ENCODE results near the gene AP1S1. TPM values are rescaled to one million over a fixed set of nuclear protein-coding genes. Genes with fewer than 3 reads are reported as not detected.

Gene AP1S1
- total and polyA plus RNA-seq, 9 of the 15 experiments (the other 6 are each of a cell fraction or from before 2014, with no cell fraction given): 4.4 to 149 (median 89.4) TPM

DNA sequence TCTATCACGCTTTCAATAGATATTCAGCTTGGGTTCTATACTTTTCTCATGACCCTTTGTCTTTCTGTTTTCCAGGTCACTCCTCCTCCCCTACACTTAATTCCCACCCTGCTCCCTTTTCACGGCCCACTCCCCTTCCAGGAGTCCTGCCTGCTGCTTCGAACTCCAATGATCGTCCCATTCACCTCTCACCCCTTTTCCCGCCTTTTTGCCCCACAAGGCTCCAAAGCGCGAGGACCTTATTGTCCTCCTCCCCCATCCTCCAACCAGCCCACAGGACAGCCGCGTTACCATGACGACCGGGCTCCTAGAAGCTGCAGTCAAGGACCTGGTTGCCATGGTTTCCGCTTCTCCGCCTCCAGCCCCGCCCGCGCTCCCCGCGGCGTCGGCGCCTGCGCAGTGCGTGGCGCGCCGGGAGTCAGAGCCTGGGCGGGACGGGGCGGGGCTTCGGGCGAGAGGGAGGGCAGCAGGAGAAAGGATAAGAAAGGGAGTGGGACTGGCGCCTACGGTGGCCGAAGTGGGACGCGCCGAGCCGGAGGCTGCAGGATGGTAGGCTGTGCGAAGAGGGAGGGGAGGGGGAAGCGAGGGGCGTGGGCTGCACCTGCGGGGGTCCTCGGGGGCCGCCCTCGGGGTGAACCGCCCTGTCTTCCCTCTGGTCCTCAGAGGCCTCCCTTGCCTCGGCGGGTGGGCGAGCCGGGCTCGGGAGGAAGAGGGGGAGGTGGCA, at the start of gene AP1S1 (continued):
- TF ChIP-seq CREB3L1 (IDR thresholded peaks at IDR 0.05; ENCODE audit: borderline replicate concordance, low read depth): no peak
- no peak for TF ChIP-seq ZNF431 (CRISPR knock-in tag; IDR thresholded peaks at IDR 0.05)
- TF ChIP-seq, protein P1, sequence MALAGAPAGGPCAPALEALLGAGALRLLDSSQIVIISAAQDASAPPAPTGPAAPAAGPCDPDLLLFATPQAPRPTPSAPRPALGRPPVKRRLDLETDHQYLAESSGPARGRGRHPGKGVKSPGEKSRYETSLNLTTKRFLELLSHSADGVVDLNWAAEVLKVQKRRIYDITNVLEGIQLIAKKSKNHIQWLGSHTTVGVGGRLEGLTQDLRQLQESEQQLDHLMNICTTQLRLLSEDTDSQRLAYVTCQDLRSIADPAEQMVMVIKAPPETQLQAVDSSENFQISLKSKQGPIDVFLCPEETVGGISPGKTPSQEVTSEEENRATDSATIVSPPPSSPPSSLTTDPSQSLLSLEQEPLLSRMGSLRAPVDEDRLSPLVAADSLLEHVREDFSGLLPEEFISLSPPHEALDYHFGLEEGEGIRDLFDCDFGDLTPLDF (CRISPR knock-in tag; IDR thresholded peaks at IDR 0.05): peak; percentile 89
- no peak for TF ChIP-seq GABPB2 (CRISPR knock-in tag; conservative IDR thresholded peaks at IDR 0.05)
- TF ChIP-seq, protein P2, sequence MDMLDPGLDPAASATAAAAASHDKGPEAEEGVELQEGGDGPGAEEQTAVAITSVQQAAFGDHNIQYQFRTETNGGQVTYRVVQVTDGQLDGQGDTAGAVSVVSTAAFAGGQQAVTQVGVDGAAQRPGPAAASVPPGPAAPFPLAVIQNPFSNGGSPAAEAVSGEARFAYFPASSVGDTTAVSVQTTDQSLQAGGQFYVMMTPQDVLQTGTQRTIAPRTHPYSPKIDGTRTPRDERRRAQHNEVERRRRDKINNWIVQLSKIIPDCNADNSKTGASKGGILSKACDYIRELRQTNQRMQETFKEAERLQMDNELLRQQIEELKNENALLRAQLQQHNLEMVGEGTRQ (CRISPR knock-in tag; IDR thresholded peaks at IDR 0.05): no peak
- TF ChIP-seq CHD4 (IDR thresholded peaks at IDR 0.05; ENCODE audit: insufficient read depth, insufficient replicate concordance, low read depth, low read length, poor library complexity, severe bottlenecking): no peak
- peak; percentile 96 for TF ChIP-seq RB1 (IDR thresholded peaks at IDR 0.05; ENCODE audit: low read depth)
- TF ChIP-seq IFI16 (CRISPR knock-in tag; IDR thresholded peaks at IDR 0.05): no peak
- no peak for TF ChIP-seq HDAC3 (IDR thresholded peaks at IDR 0.05; ENCODE audit: borderline replicate concordance, partially characterized antibody)
- peak; percentile 92; the same call in 1 of the 2 replicates for TF ChIP-seq MYNN (IDR thresholded peaks at IDR 0.05)
- no peak for TF ChIP-seq MYNN (CRISPR knock-in tag; IDR thresholded peaks at IDR 0.05)
- TF ChIP-seq RAD51 (IDR thresholded peaks at IDR 0.05; ENCODE audit: borderline replicate concordance, low read depth): no peak
- no peak for TF ChIP-seq HDAC6 (IDR thresholded peaks at IDR 0.05; ENCODE audit: low read depth, low read length)
- no peak for TF ChIP-seq CEBPZ (IDR thresholded peaks at IDR 0.05; ENCODE audit: borderline replicate concordance, low read depth, low read length)
- no peak for TF ChIP-seq TRIM28 (IDR thresholded peaks at IDR 0.05)
- no peak for TF ChIP-seq NFYB (IDR thresholded peaks at IDR 0.05; ENCODE audit: extremely low read depth, insufficient read length)
- TF ChIP-seq THRAP3 (IDR thresholded peaks at IDR 0.05; ENCODE audit: borderline replicate concordance): no peak
- no peak for TF ChIP-seq DDX20 (tag; IDR thresholded peaks at IDR 0.05; ENCODE audit: low read depth)
- no peak for TF ChIP-seq HOXB6 (CRISPR knock-in tag; IDR thresholded peaks at IDR 0.05; ENCODE audit: borderline replicate concordance)
